SK-N-SH treated with all-trans-retinoic acid at 6 μM for 48 hours (cell line): ENCODE data around the gene DTD1.

ENCODE experiments used
- ARNTL ChIP-seq: fragments of 450-650 bp; formaldehyde crosslinking; IDR thresholded peaks from 2 replicates; pipeline ENCODE4 v1.5.0; 2020; ENCODE audit warnings: low read depth, mild to moderate bottlenecking, moderate library complexity, borderline replicate concordance
- CREB5 ChIP-seq: fragments of 250-450 bp; sonication (Bioruptor Pico); IDR thresholded peaks from 2 replicates; pipeline ENCODE4 v1.5.1; 2020; ENCODE audit warnings: low read depth, mild to moderate bottlenecking, moderate library complexity
- CSRNP3 ChIP-seq: fragments of 250-450 bp; sonication (Bioruptor Pico); IDR thresholded peaks from 2 replicates; pipeline ENCODE4 v1.5.1; 2021; ENCODE audit warnings: mild to moderate bottlenecking, moderate library complexity
- ESRRG ChIP-seq: fragments of 250-450 bp; sonication (Bioruptor Pico); IDR thresholded peaks from 2 replicates; pipeline ENCODE4 v1.6.1; 2021; ENCODE audit warnings: mild to moderate bottlenecking
- GLIS3 ChIP-seq: fragments of 250-450 bp; sonication (Bioruptor Pico); IDR thresholded peaks from 2 replicates; pipeline ENCODE4 v1.5.0; 2020; ENCODE audit warnings: mild to moderate bottlenecking, moderate library complexity
- ISL1 ChIP-seq: fragments of 250-450 bp; sonication (Bioruptor Pico); IDR thresholded peaks from 2 replicates; pipeline ENCODE4 v2.1.2; 2022; ENCODE audit warnings: mild to moderate bottlenecking, moderate library complexity
- SNAI2 ChIP-seq: fragments of 250-450 bp; sonication (Bioruptor Pico); IDR thresholded peaks from 2 replicates; pipeline ENCODE4 v1.5.0; 2020; ENCODE audit warnings: mild to moderate bottlenecking, moderate library complexity
- TCF4 ChIP-seq: fragments of 250-450 bp; sonication (Bioruptor Pico); IDR thresholded peaks from 2 replicates; pipeline ENCODE4 v1.8.0; 2021; ENCODE audit warnings: mild to moderate bottlenecking, moderate library complexity, borderline replicate concordance
- ZC3H10 ChIP-seq: fragments of 250-450 bp; sonication (Bioruptor Pico); IDR thresholded peaks from 2 replicates; pipeline ENCODE4 v1.5.1; 2021; ENCODE audit warnings: mild to moderate bottlenecking, moderate library complexity
- ZFP30 ChIP-seq: fragments of 450-650 bp; formaldehyde crosslinking; IDR thresholded peaks from 2 replicates; pipeline ENCODE4 v1.5.0; 2022; ENCODE audit warnings: mild to moderate bottlenecking, moderate library complexity
- ZNF8 ChIP-seq: fragments of 450-650 bp; formaldehyde crosslinking; IDR thresholded peaks from 2 replicates; pipeline ENCODE4 v1.5.0; 2020; ENCODE audit warnings: mild to moderate bottlenecking, moderate library complexity
- TF ChIP-seq, protein P1 (sequence below): fragments of 250-450 bp; sonication (Bioruptor Pico); IDR thresholded peaks from 2 replicates; pipeline ENCODE4 v1.8.0; 2020; ENCODE audit warnings: mild to moderate bottlenecking, moderate library complexity, borderline replicate concordance

DNA sequence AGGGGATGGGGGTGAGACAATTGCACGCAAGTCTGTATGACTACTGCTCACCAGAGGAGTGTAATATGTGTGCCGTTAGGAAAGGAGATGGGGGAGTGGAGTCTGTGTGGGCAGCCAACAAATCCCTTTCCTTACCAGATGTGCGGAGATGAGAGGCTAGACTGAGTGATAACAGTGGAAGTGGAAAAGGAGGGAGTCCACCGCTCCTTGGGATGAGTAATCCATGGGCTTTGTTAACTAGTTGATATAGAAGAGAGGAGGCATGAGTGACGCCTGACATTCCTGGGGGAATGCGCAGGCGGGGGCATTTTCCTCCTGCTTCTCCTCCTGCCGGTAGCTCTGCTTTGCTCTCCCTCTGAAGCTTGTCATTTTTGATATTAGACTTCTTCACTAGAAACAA is 34.1 kb upstream of the DTD1 start:
- no peak for TF ChIP-seq GLIS3 (CRISPR knock-in tag)
- TF ChIP-seq CREB5 (CRISPR knock-in tag): no peak
- no peak for TF ChIP-seq ZFP30
- TF ChIP-seq ESRRG (CRISPR knock-in tag): no peak
- TF ChIP-seq, protein P1, sequence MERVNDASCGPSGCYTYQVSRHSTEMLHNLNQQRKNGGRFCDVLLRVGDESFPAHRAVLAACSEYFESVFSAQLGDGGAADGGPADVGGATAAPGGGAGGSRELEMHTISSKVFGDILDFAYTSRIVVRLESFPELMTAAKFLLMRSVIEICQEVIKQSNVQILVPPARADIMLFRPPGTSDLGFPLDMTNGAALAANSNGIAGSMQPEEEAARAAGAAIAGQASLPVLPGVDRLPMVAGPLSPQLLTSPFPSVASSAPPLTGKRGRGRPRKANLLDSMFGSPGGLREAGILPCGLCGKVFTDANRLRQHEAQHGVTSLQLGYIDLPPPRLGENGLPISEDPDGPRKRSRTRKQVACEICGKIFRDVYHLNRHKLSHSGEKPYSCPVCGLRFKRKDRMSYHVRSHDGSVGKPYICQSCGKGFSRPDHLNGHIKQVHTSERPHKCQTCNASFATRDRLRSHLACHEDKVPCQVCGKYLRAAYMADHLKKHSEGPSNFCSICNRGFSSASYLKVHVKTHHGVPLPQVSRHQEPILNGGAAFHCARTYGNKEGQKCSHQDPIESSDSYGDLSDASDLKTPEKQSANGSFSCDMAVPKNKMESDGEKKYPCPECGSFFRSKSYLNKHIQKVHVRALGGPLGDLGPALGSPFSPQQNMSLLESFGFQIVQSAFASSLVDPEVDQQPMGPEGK (CRISPR knock-in tag): no peak
- TF ChIP-seq TCF4 (CRISPR knock-in tag): no peak
- TF ChIP-seq ZC3H10 (CRISPR knock-in tag): no peak
- no peak for TF ChIP-seq ISL1 (CRISPR knock-in tag)
- no peak for TF ChIP-seq SNAI2 (CRISPR knock-in tag)
- no peak for TF ChIP-seq ZNF8 (CRISPR knock-in tag)
- TF ChIP-seq ARNTL (CRISPR knock-in tag): no peak
- no peak for TF ChIP-seq CSRNP3 (CRISPR knock-in tag)
